Measurements from ENCODE around the gene LRRN1.

Gene LRRN1

DNA sequence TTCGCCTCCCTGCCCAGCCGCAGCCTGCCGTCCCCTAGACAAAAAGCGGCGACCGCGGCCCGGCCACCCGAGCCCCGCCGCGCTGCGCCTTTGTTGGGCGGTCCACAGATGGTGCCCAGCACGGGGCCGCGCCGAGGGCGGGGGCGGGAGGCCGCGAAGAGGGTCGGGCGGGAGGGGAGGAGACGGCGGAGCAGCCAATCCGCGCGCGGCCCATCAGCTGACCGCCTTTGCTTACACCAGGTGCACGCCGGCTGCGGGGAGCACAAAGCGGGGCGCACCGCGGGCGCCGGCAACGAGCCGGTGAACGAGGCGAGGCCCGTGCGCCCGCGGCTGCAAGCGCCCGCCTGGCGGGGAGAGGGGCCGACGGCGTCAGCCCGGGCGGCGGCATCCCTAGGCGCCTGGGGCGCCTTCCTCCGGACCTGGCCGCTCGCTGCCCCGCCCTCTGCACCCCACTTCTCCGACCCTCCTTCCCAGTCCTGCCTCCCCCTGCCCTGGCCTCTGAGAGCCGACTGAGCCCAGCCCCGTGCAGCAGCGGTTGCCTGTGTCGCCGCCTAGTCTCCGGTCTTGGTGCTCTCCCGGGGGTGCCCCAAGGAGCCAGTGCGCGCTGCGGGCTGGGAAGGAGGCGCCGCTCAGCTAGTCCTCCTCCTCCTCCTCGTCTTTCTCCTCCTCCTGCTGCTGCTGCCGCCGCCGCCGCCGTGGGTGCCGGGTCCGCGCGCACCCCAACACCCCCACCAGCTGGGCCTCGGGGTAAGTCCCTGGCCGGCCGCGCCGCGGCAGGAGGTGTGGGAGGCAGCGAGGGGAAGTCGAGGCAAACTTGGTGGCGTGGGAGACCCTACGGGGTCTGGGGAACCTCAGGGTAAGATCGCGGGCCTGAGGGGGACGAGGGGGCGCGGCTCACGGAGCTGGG is at the start of gene LRRN1:
LRRN1 (plus strand) TSS at position 259 of the 907 bp plus-strand sequence. CDS start 45,211 bp downstream, outside the sequence.
- Histone ChIP-seq H3K79me2 (ENCODE audit: insufficient read depth, low read length) (no peaks in the 10 kb centered on the region), H3K9me3 (ENCODE audit: insufficient read depth, low read depth, low read length) (no peaks in the 10 kb centered on the region), H3F3A (ENCODE audit: low read depth) (no peaks in the 10 kb centered on the region), H4K20me1 (ENCODE audit: insufficient read depth, low read length, poor library complexity, severe bottlenecking) (no peaks in the 10 kb centered on the region), H2AFZ (ENCODE audit: low read length) (peak within 1 kb of the TSS; percentile 81), H3K4me1 (ENCODE audit: insufficient read depth, low read length, poor library complexity, severe bottlenecking) (no peaks in the 10 kb centered on the region), H3K4me3 (ENCODE audit: low read length, poor library complexity, severe bottlenecking) (peak within 1 kb of the TSS; percentile 72), H3K4me2 (ENCODE audit: low read depth, low read length, poor library complexity, severe bottlenecking) (peak within 1 kb of the TSS; percentile 65), H3K27me3 (ENCODE audit: insufficient read depth, low read length, poor library complexity, severe bottlenecking) (peaks cover 44% of the 10 kb centered on the region), H3K9ac (ENCODE audit: low read depth, low read length, poor library complexity, severe bottlenecking) (peak within 1 kb of the TSS; percentile 52), H3K36me3 (ENCODE audit: insufficient read depth, low read length) (no peaks in the 10 kb centered on the region), H3K9me2 (replicated peaks; ENCODE audit: low read depth, low read length) (no peaks in the 10 kb centered on the region)
- TF ChIP-seq, protein P1, sequence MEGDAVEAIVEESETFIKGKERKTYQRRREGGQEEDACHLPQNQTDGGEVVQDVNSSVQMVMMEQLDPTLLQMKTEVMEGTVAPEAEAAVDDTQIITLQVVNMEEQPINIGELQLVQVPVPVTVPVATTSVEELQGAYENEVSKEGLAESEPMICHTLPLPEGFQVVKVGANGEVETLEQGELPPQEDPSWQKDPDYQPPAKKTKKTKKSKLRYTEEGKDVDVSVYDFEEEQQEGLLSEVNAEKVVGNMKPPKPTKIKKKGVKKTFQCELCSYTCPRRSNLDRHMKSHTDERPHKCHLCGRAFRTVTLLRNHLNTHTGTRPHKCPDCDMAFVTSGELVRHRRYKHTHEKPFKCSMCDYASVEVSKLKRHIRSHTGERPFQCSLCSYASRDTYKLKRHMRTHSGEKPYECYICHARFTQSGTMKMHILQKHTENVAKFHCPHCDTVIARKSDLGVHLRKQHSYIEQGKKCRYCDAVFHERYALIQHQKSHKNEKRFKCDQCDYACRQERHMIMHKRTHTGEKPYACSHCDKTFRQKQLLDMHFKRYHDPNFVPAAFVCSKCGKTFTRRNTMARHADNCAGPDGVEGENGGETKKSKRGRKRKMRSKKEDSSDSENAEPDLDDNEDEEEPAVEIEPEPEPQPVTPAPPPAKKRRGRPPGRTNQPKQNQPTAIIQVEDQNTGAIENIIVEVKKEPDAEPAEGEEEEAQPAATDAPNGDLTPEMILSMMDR (conservative IDR thresholded peaks at IDR 0.05; ENCODE audit: low read length) = no peak
- TF ChIP-seq EZH2phosphoT487 (IDR thresholded peaks at IDR 0.05; ENCODE audit: borderline replicate concordance) = no peak

DNA sequence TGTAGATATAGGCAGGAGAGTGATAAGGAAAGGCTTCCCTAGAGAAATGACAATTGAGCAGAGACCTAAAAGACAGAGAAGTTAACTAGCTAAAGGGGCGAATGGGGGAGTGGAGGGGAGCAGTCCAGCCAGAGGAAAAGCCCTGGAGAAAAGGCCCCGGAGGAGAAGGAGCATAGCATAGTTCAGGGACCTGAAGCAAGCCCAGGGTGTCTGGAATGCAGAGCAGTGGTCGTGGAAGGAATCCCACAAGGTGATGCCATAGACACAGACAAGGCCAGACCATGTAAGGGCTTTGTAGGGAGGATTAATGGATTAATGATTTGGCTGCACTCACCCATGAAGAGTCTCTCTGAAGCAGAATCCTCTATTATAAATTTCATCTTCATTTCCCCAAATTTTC is 45.8 kb upstream of the LRRN1 start:
- Histone ChIP-seq H2AFZ (ENCODE audit: low read length) (no peak overlapping the region), H3K9ac (ENCODE audit: low read depth, low read length, poor library complexity, severe bottlenecking) (no peak overlapping the region), H3K9me2 (replicated peaks; ENCODE audit: low read depth, low read length) (no peaks in the 10 kb centered on the region), H3K36me3 (ENCODE audit: insufficient read depth, low read length) (no peaks in the 10 kb centered on the region), H3K4me1 (ENCODE audit: insufficient read depth, low read length, poor library complexity, severe bottlenecking) (no peaks in the 10 kb centered on the region), H3K4me2 (ENCODE audit: low read depth, low read length, poor library complexity, severe bottlenecking) (no peak overlapping the region), H4K20me1 (ENCODE audit: insufficient read depth, low read length, poor library complexity, severe bottlenecking) (no peaks in the 10 kb centered on the region), H3K4me3 (ENCODE audit: low read length, poor library complexity, severe bottlenecking) (no peak overlapping the region), H3F3A (ENCODE audit: low read depth) (no peaks in the 10 kb centered on the region), H3K27me3 (ENCODE audit: insufficient read depth, low read length, poor library complexity, severe bottlenecking) (no peaks in the 10 kb centered on the region), H3K79me2 (ENCODE audit: insufficient read depth, low read length) (no peaks in the 10 kb centered on the region), H3K9me3 (ENCODE audit: insufficient read depth, low read depth, low read length) (no peaks in the 10 kb centered on the region)
- no peak for TF ChIP-seq EZH2phosphoT487 (IDR thresholded peaks at IDR 0.05; ENCODE audit: borderline replicate concordance)
- TF ChIP-seq, protein P1 (conservative IDR thresholded peaks at IDR 0.05; ENCODE audit: low read length) = no peak

DNA sequence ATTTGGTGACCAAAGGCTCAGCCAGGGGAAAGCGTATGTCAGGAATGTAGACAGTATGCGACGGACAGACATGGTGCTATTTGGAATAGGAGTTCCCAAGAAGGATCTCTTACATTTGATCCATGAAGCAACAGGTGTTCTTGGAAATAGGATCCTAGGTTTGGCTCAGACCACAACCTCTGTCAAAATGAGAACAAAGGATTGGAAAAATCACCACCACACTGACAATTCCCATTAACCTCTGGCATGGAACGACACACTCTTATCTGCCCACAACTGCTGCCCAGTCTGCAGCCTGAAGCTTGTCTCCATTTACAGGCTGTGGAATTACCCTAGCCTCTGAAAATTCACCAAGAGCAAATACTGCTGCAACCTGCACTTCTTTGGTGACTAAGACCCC is 33.6 kb upstream of the LRRN1 start:
- Histone ChIP-seq H2AFZ (ENCODE audit: low read length) (no peak overlapping the region), H3F3A (ENCODE audit: low read depth) (no peaks in the 10 kb centered on the region)
- TF ChIP-seq, protein P1 (conservative IDR thresholded peaks at IDR 0.05; ENCODE audit: low read length) = no peak
- TF ChIP-seq EZH2phosphoT487 (IDR thresholded peaks at IDR 0.05; ENCODE audit: borderline replicate concordance) = no peak

More for the DNA sequence above, 33.6 kb upstream of the LRRN1 start:
- Histone ChIP-seq H3K9me3 (ENCODE audit: insufficient read depth, low read depth, low read length) (no peaks in the 10 kb centered on the region), H3K4me3 (ENCODE audit: low read length, poor library complexity, severe bottlenecking) (no peak overlapping the region), H3K4me2 (ENCODE audit: low read depth, low read length, poor library complexity, severe bottlenecking) (no peak overlapping the region), H4K20me1 (ENCODE audit: insufficient read depth, low read length, poor library complexity, severe bottlenecking) (no peaks in the 10 kb centered on the region), H3K4me1 (ENCODE audit: insufficient read depth, low read length, poor library complexity, severe bottlenecking) (no peaks in the 10 kb centered on the region), H3K36me3 (ENCODE audit: insufficient read depth, low read length) (no peaks in the 10 kb centered on the region), H3K27me3 (ENCODE audit: insufficient read depth, low read length, poor library complexity, severe bottlenecking) (no peaks in the 10 kb centered on the region), H3K79me2 (ENCODE audit: insufficient read depth, low read length) (no peaks in the 10 kb centered on the region), H3K9ac (ENCODE audit: low read depth, low read length, poor library complexity, severe bottlenecking) (no peak overlapping the region), H3K9me2 (replicated peaks; ENCODE audit: low read depth, low read length) (no peaks in the 10 kb centered on the region)

Measured in Loucy (cell line).